ENCODE results near the gene TGFBR2.

Gene TGFBR2

GRCh38 chr3:30708472-30708871, 102.1 kb downstream of the TGFBR2 start:
- no peak for DNase-seq (ENCODE audit: low read depth in 1 of 2, low spot score in 1 of 2)

- no peak for DNase-seq (ENCODE audit: low read depth in 1 of 2, low spot score in 1 of 2)
Observed at GRCh38 chr3:30710017-30710416, 103.6 kb downstream of the TGFBR2 start.

GRCh38 chr3:30711151-30711550, 104.8 kb downstream of the TGFBR2 start:
- DNase-seq (ENCODE audit: low read depth in 1 of 2, low spot score in 1 of 2), result no peak

- no peak for DNase-seq (ENCODE audit: low read depth in 1 of 2, low spot score in 1 of 2)
Observed at GRCh38 chr3:30711867-30712266, 105.5 kb downstream of the TGFBR2 start.

GRCh38 chr3:30712991-30713390, 106.6 kb downstream of the TGFBR2 start:
- DNase-seq (ENCODE audit: low read depth in 1 of 2, low spot score in 1 of 2), result no peak

- no peak for DNase-seq (ENCODE audit: low read depth in 1 of 2, low spot score in 1 of 2)
Observed at GRCh38 chr3:30713885-30714503, 107.6 kb downstream of the TGFBR2 start.

GRCh38 chr3:30719536-30719935, 113.1 kb downstream of the TGFBR2 start:
- no peak for DNase-seq (ENCODE audit: low read depth in 1 of 2, low spot score in 1 of 2)

GRCh38 chr3:30720586-30721313, 114.3 kb downstream of the TGFBR2 start:
- no peak for DNase-seq (ENCODE audit: low read depth in 1 of 2, low spot score in 1 of 2)

- DNase-seq (ENCODE audit: low read depth in 1 of 2, low spot score in 1 of 2), result no peak
Observed at GRCh38 chr3:30721314-30721634, 114.9 kb downstream of the TGFBR2 start.

GRCh38 chr3:30723211-30723610, 116.8 kb downstream of the TGFBR2 start:
- no peak for DNase-seq (ENCODE audit: low read depth in 1 of 2, low spot score in 1 of 2)

- no peak for DNase-seq (ENCODE audit: low read depth in 1 of 2, low spot score in 1 of 2)
Observed at GRCh38 chr3:30724863-30725262, 118.5 kb downstream of the TGFBR2 start.

GRCh38 chr3:30728143-30728542, 121.7 kb downstream of the TGFBR2 start:
- DNase-seq (ENCODE audit: low read depth in 1 of 2, low spot score in 1 of 2), result no peak

GRCh38 chr3:30729512-30729911, 123.1 kb downstream of the TGFBR2 start:
- no peak for DNase-seq (ENCODE audit: low read depth in 1 of 2, low spot score in 1 of 2)

GRCh38 chr3:30729936-30730335, 123.5 kb downstream of the TGFBR2 start:
- no peak for DNase-seq (ENCODE audit: low read depth in 1 of 2, low spot score in 1 of 2)

GRCh38 chr3:30730967-30731366, 124.6 kb downstream of the TGFBR2 start:
- DNase-seq (ENCODE audit: low read depth in 1 of 2, low spot score in 1 of 2), result no peak

GRCh38 chr3:30733209-30733608, 126.8 kb downstream of the TGFBR2 start:
- DNase-seq (ENCODE audit: low read depth in 1 of 2, low spot score in 1 of 2), result no peak

GRCh38 chr3:30733696-30734095, 127.3 kb downstream of the TGFBR2 start:
- no peak for DNase-seq (ENCODE audit: low read depth in 1 of 2, low spot score in 1 of 2)

GRCh38 chr3:30737743-30738499, 131.5 kb downstream of the TGFBR2 start:
- no peak for DNase-seq (ENCODE audit: low read depth in 1 of 2, low spot score in 1 of 2)

GRCh38 chr3:30738605-30739004, 132.2 kb downstream of the TGFBR2 start:
- no peak for DNase-seq (ENCODE audit: low read depth in 1 of 2, low spot score in 1 of 2)

GRCh38 chr3:30741889-30742288, 135.5 kb downstream of the TGFBR2 start:
- DNase-seq (ENCODE audit: low read depth in 1 of 2, low spot score in 1 of 2), result no peak

GRCh38 chr3:30742796-30743619, 136.6 kb downstream of the TGFBR2 start:
- no peak for DNase-seq (ENCODE audit: low read depth in 1 of 2, low spot score in 1 of 2)
